ENCODE data around the gene OTOGL.

OTOGL gene

DNA sequence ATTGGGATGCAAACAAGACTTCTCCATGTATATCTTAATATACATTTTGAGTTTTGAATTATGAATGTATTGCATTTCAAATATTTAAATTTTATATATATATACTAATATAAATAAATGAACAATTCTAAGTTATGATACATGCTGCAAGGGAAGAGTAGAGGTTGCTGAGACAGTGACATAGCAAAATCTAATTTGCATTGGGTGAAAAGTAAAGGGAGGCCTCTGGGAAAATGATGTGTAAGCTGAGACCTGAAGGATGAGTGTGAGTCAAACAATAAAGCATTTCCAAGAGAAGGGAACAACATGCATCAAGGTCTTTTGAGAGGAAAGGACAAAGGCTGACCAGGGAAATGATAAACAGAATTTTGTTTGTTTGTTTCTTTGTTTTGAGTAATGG is 281.8 kb downstream of the OTOGL start:
- in situ Hi-C loops (cut with HindIII; ENCODE audit: low sequenced_read_pairs): no loop called here
- TF ChIP-seq, protein P1, sequence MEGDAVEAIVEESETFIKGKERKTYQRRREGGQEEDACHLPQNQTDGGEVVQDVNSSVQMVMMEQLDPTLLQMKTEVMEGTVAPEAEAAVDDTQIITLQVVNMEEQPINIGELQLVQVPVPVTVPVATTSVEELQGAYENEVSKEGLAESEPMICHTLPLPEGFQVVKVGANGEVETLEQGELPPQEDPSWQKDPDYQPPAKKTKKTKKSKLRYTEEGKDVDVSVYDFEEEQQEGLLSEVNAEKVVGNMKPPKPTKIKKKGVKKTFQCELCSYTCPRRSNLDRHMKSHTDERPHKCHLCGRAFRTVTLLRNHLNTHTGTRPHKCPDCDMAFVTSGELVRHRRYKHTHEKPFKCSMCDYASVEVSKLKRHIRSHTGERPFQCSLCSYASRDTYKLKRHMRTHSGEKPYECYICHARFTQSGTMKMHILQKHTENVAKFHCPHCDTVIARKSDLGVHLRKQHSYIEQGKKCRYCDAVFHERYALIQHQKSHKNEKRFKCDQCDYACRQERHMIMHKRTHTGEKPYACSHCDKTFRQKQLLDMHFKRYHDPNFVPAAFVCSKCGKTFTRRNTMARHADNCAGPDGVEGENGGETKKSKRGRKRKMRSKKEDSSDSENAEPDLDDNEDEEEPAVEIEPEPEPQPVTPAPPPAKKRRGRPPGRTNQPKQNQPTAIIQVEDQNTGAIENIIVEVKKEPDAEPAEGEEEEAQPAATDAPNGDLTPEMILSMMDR (IDR thresholded peaks at IDR 0.05; ENCODE audit: low read depth, low read length): no peak
- no peak for DNase-seq (ENCODE audit: low read depth, low spot score)
- no peak overlapping the region for H3K4me3 ChIP-seq (ENCODE audit: low read depth, low read length)

DNA sequence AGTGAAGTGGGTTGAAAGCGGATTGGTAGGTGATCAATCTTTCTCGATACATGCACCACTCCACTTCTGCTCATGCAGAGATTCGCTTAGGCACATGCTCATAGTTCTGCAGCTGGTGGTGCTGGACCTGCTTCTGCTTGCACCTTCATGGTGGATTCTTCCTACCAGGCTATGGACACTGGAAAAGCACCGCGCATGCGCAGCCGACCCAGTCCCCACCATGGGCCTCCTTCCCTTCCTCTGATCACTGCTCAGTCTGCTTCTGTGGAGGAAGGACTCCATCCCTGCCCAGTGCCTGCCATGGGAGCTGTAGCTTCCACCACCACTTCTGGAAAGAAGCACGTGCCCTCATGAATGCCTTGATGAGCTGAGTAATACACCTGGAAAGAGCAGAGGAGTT is 282.9 kb downstream of the OTOGL start:
- TF ChIP-seq, protein P1 (IDR thresholded peaks at IDR 0.05; ENCODE audit: low read depth, low read length): no peak
- H3K4me3 ChIP-seq (ENCODE audit: low read depth, low read length): no peak overlapping the region
- in situ Hi-C loops (cut with HindIII; ENCODE audit: low sequenced_read_pairs): no loop called here
- DNase-seq (ENCODE audit: low read depth, low spot score): no peak

DNA sequence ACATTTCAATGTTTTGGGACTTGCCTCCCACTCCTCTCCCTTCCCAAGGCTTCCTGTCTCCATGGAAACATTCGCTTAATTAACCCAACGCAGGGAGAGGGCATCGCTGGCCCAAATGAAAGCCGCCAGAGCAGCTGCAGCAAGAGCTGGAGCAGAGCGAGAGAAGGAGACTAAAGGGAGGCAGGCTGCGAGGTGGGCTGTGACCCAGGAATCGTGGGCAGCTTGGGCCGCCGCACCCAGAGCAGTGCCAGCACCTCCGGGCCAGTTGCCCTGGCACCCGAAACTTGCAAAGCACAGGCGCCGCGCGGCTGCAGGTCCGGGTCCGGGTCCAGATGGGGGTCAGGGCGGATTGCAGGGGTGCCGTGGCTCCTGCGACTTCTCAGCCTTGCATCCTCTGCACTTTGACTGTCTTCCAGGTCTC is 301.2 kb downstream of the OTOGL start:
- in situ Hi-C loops (cut with HindIII; ENCODE audit: low sequenced_read_pairs): no loop called here

DNA sequence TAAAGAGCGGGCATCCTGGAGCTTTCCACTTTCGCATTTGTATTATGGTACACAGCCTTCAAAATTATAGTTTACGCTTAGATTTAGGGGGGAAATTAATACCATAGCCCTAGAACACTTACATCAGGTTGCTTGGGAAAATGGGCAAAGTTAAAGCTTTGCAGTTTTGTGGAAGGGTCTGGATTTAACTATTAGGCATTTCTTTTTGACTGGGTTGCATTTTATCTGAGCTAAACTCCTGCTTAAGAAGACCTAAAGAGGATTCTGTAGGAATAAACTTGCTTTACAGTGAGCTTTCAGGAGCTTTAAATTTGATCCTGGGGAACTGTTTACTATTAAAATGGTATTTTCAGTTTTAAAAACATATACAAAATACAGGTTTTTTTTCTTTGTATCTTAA is 301.9 kb downstream of the OTOGL start:
- TF ChIP-seq, protein P1 (IDR thresholded peaks at IDR 0.05; ENCODE audit: low read depth, low read length): no peak
- in situ Hi-C loops (cut with HindIII; ENCODE audit: low sequenced_read_pairs): no loop called here
- no peak for DNase-seq (ENCODE audit: low read depth, low spot score)
- peak overlapping the region; percentile 52 for H3K4me3 ChIP-seq (ENCODE audit: low read depth, low read length)

More for the DNA sequence above, 301.2 kb downstream of the OTOGL start:
- peak overlapping the region; percentile 52 for H3K4me3 ChIP-seq (ENCODE audit: low read depth, low read length)
- DNase-seq (ENCODE audit: low read depth, low spot score): peak; percentile 36
- TF ChIP-seq, protein P1 (IDR thresholded peaks at IDR 0.05; ENCODE audit: low read depth, low read length): no peak

DNA sequence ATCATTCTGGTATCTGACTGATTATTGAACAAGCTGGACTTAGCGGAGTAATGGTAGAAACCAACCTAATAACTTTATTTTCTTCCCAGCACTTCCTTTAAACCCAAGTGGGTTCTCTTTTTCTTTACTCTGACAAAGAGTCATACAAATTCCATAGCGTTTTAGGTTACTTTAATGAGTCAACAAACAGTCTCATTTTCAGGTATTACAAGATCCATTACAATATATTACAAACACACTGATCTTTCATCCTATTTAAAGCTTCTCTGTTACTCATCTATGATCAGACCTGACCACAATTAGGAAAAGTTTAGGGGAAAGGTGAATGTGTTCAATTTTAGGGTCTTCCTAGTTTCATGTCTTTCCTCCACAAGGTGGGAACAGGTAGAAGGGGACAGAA is 305.3 kb downstream of the OTOGL start:
- no peak overlapping the region for H3K4me3 ChIP-seq (ENCODE audit: low read depth, low read length)
- TF ChIP-seq, protein P1 (IDR thresholded peaks at IDR 0.05; ENCODE audit: low read depth, low read length): no peak
- DNase-seq (ENCODE audit: low read depth, low spot score): no peak
- in situ Hi-C loops (cut with HindIII; ENCODE audit: low sequenced_read_pairs): no loop called here

DNA sequence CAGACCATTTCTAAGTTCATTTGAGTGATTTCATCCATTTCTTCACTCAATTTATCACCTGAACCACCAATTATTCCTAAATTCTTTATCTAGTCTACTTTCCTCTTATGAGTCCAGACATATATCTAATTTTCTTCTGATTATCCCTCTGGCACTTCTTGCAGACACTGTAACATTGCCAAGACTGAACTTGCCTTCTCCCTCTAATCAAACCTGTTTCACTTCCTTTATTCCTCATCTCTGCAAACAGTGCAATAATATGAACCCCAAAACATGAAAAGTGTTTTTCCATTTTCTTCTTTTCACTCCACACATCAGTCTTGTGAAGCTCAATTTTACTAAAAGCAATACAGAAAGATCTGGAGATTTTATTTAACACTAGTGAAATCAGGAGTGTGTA is 306.9 kb downstream of the OTOGL start:
- H3K4me3 ChIP-seq (ENCODE audit: low read depth, low read length): no peak overlapping the region
- TF ChIP-seq, protein P1 (IDR thresholded peaks at IDR 0.05; ENCODE audit: low read depth, low read length): no peak
- DNase-seq (ENCODE audit: low read depth, low spot score): no peak
- in situ Hi-C loops (cut with HindIII; ENCODE audit: low sequenced_read_pairs): no loop called here

DNA sequence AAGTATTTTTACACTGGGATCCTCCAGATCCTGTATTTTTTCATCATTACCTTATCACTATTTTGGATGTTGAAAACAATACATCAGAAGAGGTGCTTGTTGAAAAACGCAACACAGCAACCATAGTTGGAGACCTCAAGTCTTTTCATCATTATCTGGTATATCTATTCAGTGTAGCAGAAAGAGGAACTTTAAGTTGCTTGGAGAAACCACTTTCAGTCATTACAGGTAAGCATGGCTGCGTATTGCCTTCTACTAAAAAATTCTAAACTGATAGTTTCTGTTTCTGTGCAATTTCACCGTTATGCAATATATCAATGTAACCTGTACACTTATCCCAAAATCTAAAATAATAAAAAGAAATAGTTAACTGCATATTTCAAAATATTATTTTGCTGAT is 312.4 kb downstream of the OTOGL start:
- in situ Hi-C loops (cut with HindIII; ENCODE audit: low sequenced_read_pairs): no loop called here
- H3K4me3 ChIP-seq (ENCODE audit: low read depth, low read length): no peak overlapping the region
- DNase-seq (ENCODE audit: low read depth, low spot score): no peak
- TF ChIP-seq, protein P1 (IDR thresholded peaks at IDR 0.05; ENCODE audit: low read depth, low read length): no peak

All from astrocyte of the spinal cord (primary cell).